ENCODE data around the gene PGAP2. TPM values are rescaled to one million over a fixed set of nuclear protein-coding genes. Genes with fewer than 3 reads are reported as not detected.

The PGAP2 gene
- total RNA-seq, 2 donors from 2014 or later = 27.1 to 33.5 TPM

GRCh38 chr11:3823762-3824506, 15.6 kb downstream of the PGAP2 start:
- peak in 1 of 2 donors; percentile 1 for ATAC-seq

GRCh38 chr11:3824714-3825472, 16.5 kb downstream of the PGAP2 start:
- no peaks in the 10 kb centered on the region for H3K9me3 Mint-ChIP-seq
- peak overlapping the region; percentile 2 to 57 for H3K27ac Mint-ChIP-seq
- peak; percentile 69 to 86 for DNase-seq (ENCODE audit: low spot score in 2 of 2)
- ATAC-seq = peak; percentile 87
- peaks cover 8 to 22% of the 10 kb centered on the region in 2 donors for H3K36me3 Mint-ChIP-seq

More at GRCh38 chr11:3823762-3824506, 15.6 kb downstream of the PGAP2 start:
- no peaks in the 10 kb centered on the region for H3K9me3 Mint-ChIP-seq
- H3K27ac Mint-ChIP-seq = peak overlapping the region in 1 of 2 donors; percentile 57
- peaks cover 8 to 20% of the 10 kb centered on the region in 2 donors for H3K36me3 Mint-ChIP-seq
- no peak for DNase-seq (ENCODE audit: low spot score in 2 of 2)

GRCh38 chr11:3825473-3826154, 17.3 kb downstream of the PGAP2 start:
- H3K36me3 Mint-ChIP-seq = peaks cover 8 to 29% of the 10 kb centered on the region in 2 donors
- no peaks in the 10 kb centered on the region for H3K9me3 Mint-ChIP-seq
- H3K27ac Mint-ChIP-seq = peak overlapping the region; percentile 57 to 83
- DNase-seq (ENCODE audit: low spot score in 2 of 2) (no peak), ATAC-seq (peak in 1 of 2 donors; percentile 16)

- H3K27ac Mint-ChIP-seq = peak overlapping the region; percentile 5 to 57
- no peaks in the 10 kb centered on the region for H3K9me3 Mint-ChIP-seq
- DNase-seq (ENCODE audit: low spot score in 2 of 2) = no peak
- H3K36me3 Mint-ChIP-seq = peaks cover 8 to 40% of the 10 kb centered on the region in 2 donors
- ATAC-seq = no peak
Measured at GRCh38 chr11:3826721-3827120, 18.4 kb downstream of the PGAP2 start.

- no peak for ATAC-seq
- no peak for DNase-seq (ENCODE audit: low spot score in 2 of 2)
- Mint-ChIP-seq H3K36me3 (peaks cover 8 to 41% of the 10 kb centered on the region in 2 donors), H3K27ac (no peak overlapping the region), H3K9me3 (no peaks in the 10 kb centered on the region)
Measured at GRCh38 chr11:3827434-3828186, 19.2 kb downstream of the PGAP2 start.

GRCh38 chr11:3830088-3830487, 21.7 kb downstream of the PGAP2 start:
- Mint-ChIP-seq H3K36me3 (peaks cover 20 to 60% of the 10 kb centered on the region in 2 donors), H3K9me3 (no peaks in the 10 kb centered on the region), H3K27ac (peak overlapping the region; percentile 74 to 80)
- ATAC-seq (no peak), DNase-seq (ENCODE audit: low spot score in 2 of 2) (no peak)

GRCh38 chr11:3830730-3831129, 22.4 kb downstream of the PGAP2 start:
- peak overlapping the region; percentile 80 to 93 for H3K27ac Mint-ChIP-seq
- ATAC-seq = no peak
- no peak for DNase-seq (ENCODE audit: low spot score in 2 of 2)
- no peaks in the 10 kb centered on the region for H3K9me3 Mint-ChIP-seq
- peaks cover 26 to 66% of the 10 kb centered on the region in 2 donors for H3K36me3 Mint-ChIP-seq

GRCh38 chr11:3831378-3832239, 23.2 kb downstream of the PGAP2 start:
- H3K36me3 Mint-ChIP-seq = peaks cover 27 to 61% of the 10 kb centered on the region in 2 donors
- DNase-seq (ENCODE audit: low spot score in 2 of 2) = no peak
- H3K27ac Mint-ChIP-seq = peak overlapping the region; percentile 80 to 93
- H3K9me3 Mint-ChIP-seq = no peaks in the 10 kb centered on the region
- ATAC-seq = peak; percentile 50 to 51

- no peak for DNase-seq (ENCODE audit: low spot score in 2 of 2)
- Mint-ChIP-seq H3K9me3 (no peaks in the 10 kb centered on the region), H3K27ac (peak overlapping the region; percentile 72 to 80), H3K36me3 (peaks cover 23 to 56% of the 10 kb centered on the region in 2 donors)
- ATAC-seq = no peak
Measured at GRCh38 chr11:3832816-3833215, 24.5 kb downstream of the PGAP2 start.

GRCh38 chr11:3833449-3833848, 25.1 kb downstream of the PGAP2 start:
- Mint-ChIP-seq H3K9me3 (no peaks in the 10 kb centered on the region), H3K36me3 (peaks cover 26 to 60% of the 10 kb centered on the region in 2 donors), H3K27ac (peak overlapping the region; percentile 72 to 80)
- DNase-seq (ENCODE audit: low spot score in 2 of 2) (no peak), ATAC-seq (no peak)

- ATAC-seq = no peak
- Mint-ChIP-seq H3K27ac (peak overlapping the region; percentile 80 to 97), H3K9me3 (no peaks in the 10 kb centered on the region), H3K36me3 (peaks cover 33 to 68% of the 10 kb centered on the region in 2 donors)
- no peak for DNase-seq (ENCODE audit: low spot score in 2 of 2)
Measured at GRCh38 chr11:3834349-3834663, 25.9 kb downstream of the PGAP2 start.

GRCh38 chr11:3834664-3835461, 26.5 kb downstream of the PGAP2 start:
- no peak for DNase-seq (ENCODE audit: low spot score in 2 of 2)
- Mint-ChIP-seq H3K9me3 (no peaks in the 10 kb centered on the region), H3K36me3 (peaks cover 39 to 72% of the 10 kb centered on the region in 2 donors), H3K27ac (peak overlapping the region; percentile 80 to 97)
- no peak for ATAC-seq

- Mint-ChIP-seq H3K36me3 (peaks cover 43 to 66% of the 10 kb centered on the region in 2 donors), H3K27ac (peak overlapping the region; percentile 80 to 97), H3K9me3 (no peaks in the 10 kb centered on the region)
- DNase-seq (ENCODE audit: low spot score in 2 of 2) (no peak), ATAC-seq (no peak)
Measured at GRCh38 chr11:3835751-3836150, 27.4 kb downstream of the PGAP2 start.

GRCh38 chr11:3836903-3837302, 28.5 kb downstream of the PGAP2 start:
- peaks cover 43 to 55% of the 10 kb centered on the region in 2 donors for H3K36me3 Mint-ChIP-seq
- ATAC-seq = no peak
- no peaks in the 10 kb centered on the region for H3K9me3 Mint-ChIP-seq

GRCh38 chr11:3837793-3838192, 29.4 kb downstream of the PGAP2 start:
- peaks cover 43 to 55% of the 10 kb centered on the region in 2 donors for H3K36me3 Mint-ChIP-seq
- no peaks in the 10 kb centered on the region for H3K9me3 Mint-ChIP-seq
- DNase-seq (ENCODE audit: low spot score in 2 of 2) = no peak
- peak overlapping the region; percentile 89 to 93 for H3K27ac Mint-ChIP-seq
- ATAC-seq = no peak

More at GRCh38 chr11:3836903-3837302, 28.5 kb downstream of the PGAP2 start:
- DNase-seq (ENCODE audit: low spot score in 2 of 2) = peak; percentile 35 to 71
- peak overlapping the region; percentile 24 to 93 for H3K27ac Mint-ChIP-seq

All from activated naive CD4-positive, alpha-beta T cell treated with anti-CD3 and anti-CD28 coated beads, Interleukin-2, amount 50 U/mL, for 72 hours (primary cell).